ENCODE data around the gene SULT4A1.

The SULT4A1 gene

DNA sequence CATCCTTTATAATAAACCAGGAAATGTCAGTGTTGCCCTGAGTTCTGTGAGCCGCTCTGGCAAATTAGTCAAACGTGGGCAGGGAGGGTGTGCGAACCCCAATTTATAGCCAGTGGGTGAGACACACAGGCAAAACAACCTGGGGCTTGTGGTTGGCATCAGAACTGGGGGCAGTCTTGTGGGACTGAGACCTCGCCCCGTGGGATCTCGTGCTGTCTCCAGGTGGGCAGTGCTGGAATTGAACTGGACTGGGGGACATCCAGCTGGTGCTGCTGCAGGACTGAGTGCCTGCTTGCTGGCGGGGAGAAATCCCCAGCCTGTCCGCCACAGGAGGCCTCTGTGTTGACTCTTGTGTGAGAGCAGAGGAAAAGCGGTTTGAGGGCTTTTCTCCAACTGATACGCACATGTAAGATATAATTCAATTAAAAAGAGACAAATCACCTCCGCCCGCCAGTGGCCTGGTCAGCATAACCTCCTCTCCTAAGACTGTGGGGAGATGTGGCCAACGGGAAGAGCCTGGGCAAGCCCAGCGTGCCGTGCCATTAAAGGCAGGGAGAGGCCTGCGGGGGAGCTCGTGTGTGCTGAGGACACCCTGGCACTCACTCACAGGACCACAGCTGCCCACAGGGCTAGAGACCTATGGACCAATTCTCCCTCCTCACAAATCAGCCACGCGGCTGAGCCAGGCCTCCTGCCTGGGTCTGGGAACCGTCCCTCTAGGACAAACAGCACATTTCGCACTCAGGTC is 18.4 kb downstream of the SULT4A1 start:
- DNase-seq: no peak

DNA sequence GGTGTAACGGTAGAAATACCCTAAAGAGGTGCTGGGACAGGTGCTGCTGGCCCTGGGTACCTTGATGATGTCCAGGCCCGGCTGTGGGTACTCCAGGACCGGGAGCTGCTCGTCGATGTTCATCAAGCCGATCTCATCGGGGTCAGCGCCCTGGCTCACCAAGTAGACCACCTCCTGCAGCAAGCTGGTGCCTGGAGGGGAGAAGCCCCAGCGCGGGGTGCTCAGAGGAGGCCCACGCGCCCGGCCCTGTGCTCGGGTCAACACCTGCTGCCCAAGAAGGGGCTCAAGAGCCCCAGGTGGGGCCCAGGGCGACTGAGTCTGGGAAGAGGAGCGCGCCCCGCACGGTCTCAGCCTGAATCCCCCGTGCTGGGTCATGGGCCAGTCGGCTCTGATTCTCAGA is 20.6 kb downstream of the SULT4A1 start:
- no peak for DNase-seq

DNA sequence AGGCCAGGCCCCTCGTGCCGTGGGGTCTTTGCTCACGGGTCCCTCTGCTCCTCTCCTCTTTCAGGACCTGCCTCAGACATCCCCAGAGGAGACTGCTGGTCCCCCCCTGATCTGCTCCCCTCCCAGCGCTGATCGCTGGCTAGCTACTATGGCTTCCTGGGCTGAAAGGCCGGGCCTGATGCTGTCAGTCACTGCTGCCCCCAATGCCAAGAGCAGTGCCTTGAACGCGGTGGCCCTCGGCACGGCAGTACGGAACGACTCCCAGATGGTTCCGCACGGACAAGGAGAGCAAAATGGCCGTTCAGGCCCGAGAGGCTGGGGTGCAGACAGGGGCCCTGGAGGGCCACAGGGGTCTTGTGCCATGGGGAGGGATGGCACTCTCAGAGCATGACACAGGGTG is 21.5 kb downstream of the SULT4A1 start:
- DNase-seq: no peak

DNA sequence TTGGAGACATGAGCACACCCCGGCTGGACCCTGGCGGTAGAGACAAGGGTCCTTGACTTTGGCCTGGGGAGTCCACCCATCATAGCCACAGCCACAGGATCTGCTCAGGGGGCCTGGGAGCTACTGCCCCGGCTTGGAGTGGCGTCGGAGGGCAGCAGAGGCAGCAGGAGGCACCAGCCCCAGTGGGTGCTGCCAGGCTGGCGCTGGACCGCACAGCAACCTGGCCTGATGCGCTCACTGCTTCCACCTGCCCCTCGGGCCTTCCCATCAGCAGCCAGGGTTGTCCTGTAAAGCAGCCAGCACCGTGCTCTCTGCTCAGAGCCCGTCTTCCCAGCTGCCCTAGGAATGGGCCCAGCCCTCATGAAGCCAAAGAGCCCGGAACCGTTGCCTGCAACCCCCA is 21.9 kb downstream of the SULT4A1 start:
- no peak for DNase-seq

DNA sequence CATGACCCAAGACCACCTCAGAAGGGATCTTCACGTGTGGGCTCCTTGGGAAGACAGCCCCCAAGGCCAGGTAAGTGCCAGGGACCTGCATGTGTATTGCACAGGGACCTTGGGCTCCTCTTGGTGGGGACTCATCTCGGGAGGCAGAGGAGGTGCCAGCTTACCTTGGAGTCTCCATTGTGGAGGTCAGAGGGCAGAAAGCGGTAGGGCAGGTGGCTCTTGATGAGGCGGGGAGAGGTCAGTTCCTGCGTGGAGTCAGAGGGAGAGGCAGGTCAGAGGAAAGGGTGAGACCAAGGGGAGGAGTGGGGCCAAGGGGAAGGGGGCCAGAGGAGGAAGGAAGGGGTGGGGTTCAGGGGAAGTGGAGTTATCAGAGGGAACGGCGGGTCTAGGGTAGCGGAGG is 22.5 kb downstream of the SULT4A1 start:
- DNase-seq: no peak

DNA sequence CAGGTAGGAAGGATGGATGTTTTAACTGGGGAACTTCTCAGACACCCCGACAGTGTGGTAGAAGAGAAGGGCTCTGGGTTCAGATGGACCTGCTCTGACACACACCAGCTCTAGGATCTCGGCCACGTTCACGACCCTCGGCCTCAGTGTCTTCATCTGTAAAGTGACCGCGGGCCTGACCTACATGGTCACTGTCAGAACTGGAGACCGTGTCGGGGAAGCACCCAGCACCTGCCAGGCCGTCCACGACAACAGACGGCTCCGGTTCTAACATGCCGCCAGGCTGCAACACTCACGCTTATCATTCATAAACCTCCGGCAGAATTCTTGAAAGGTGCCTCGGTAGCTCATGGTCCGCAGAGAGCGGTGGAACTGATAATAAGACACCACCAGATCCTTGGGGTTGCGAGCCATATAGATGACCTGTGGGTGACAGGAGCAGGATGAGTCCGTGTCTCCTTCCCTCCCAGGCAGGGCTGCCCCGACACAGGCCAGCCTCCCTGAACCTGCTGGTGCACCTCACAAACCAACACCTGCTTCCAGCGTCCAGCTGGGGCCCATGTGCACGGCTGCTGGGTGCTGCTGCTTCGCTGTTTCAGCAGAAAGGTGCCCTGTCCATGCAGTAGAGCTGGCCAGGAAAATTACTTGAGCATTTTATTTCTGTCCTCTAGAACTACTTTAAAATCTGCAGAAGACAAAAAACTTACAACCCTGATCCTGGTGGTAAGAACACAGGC is 23.6 kb downstream of the SULT4A1 start:
- DNase-seq: no peak

DNA sequence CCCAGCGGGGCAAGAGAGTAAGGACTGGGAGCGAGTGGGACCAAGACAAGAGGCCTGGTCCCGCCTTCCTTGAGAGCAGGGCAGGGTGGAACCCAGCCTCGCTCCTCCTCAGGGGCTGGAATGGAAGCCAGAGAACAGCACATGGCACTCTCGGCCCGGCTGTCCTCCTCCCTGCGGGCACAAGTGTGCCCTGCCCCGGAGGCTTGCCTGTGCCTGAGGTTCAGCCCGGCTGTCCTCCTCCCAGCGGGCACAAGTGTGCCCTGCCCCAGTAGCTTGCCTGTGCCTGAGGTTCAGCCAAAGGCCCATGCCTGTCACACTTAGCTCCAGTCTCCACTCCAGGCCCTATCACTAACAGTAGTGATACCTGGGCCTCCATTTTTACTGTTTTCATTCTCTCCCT is 24.2 kb downstream of the SULT4A1 start:
- no peak for DNase-seq

DNA sequence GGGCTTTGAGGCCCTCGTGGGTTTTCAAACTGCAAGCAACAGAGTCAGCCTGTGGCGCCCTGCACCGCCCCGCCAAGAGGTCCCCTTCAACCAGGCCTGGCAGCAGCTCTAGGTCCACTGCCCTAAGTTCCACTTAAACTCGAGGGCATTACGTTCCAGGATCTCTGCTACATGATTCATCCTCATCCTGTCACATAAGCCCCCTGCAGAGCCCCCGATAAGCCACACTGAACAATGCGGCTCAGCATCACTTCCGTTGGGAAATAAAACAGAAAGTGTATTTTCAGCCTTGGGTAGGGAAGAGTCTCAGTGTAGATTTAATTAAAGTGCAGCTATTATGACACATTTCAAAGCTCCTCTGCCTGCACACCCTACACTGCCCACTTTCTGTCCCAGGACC is 24.6 kb downstream of the SULT4A1 start:
- DNase-seq: no peak

DNA sequence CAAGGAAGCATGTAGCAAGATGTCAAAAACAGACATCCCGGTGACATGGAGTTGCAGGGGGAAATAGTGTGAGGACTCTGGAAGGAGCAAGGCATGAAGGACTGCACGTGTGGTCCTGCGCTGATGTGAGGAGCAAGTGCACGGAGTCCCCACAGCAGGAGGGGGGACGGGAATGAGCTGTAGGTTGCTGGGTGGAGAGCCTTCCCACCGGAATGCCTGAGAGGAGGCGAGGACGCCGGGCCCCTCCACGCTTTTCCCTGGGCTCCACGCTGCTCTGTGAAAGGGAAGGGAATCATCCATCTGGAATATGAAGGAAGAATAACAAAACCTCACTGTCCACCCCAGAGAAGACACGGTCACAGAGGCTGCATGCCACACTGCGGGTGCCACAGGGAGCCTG is 26.6 kb downstream of the SULT4A1 start:
- no peak for DNase-seq

DNA sequence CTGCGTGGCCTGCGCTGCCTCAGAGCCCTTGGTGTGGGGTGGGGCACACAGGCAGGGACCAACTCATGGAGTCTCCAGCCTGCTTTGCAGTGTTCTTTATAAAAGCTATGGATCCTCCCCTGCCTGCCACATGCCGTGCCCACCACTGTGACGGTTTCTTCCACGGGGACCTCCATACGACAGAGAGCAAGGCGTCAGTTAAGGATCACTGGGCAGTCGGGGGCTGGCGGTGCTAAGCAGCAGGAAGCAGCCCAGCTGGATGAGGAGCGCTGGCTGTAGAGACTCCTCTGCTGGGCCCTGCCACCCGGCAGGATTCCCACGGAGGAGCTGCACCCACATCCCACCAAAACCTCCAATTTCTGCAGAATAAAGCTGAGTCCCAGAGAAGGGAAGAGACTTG is 27.1 kb downstream of the SULT4A1 start:
- DNase-seq: no peak

DNA sequence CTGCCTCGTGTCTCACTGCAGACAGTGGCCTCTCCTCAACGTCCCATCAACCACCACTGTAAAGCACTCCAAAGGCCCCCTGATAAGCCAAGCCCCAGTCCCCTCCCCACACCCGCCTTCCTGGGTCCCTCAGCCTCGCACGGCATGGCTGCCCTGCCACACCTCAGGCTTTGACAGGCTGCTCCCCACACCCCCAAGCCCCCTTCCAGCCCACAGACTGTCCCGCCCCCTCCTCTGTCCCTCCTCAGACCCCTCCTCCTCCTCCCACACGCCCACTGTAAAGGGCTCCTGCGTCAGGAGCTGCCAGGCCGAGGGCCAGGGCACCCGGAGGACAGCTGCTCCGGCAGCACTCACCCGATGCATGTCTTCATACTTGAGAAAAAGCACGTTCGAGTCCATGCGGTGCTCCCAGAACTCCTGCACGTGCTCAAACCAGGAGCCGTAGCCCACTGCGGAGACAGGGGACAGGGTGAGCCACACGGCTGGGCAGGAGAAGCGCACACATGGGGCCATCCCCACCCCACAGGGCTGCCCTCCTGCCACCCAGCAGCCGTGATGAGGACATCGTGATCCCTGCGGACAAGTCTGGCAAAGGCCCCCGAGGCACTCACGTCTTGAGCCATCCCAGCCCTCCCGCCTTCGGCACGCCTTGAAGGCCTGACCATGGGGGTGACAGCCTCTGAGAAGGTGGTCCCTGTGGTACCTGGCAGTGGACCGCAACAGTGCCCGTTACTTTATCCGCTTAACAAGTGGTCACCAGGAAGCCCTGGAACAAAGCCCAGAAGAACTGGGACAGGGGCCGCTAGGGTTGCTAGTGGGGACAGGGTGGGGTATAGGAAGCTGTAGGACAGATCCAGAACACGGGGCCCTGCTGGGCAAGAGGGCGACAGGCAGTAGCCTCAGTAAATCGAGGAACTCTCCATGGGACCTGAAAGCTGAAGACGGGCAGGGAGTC is 28.8 kb downstream of the SULT4A1 start:
- no peak for DNase-seq

DNA sequence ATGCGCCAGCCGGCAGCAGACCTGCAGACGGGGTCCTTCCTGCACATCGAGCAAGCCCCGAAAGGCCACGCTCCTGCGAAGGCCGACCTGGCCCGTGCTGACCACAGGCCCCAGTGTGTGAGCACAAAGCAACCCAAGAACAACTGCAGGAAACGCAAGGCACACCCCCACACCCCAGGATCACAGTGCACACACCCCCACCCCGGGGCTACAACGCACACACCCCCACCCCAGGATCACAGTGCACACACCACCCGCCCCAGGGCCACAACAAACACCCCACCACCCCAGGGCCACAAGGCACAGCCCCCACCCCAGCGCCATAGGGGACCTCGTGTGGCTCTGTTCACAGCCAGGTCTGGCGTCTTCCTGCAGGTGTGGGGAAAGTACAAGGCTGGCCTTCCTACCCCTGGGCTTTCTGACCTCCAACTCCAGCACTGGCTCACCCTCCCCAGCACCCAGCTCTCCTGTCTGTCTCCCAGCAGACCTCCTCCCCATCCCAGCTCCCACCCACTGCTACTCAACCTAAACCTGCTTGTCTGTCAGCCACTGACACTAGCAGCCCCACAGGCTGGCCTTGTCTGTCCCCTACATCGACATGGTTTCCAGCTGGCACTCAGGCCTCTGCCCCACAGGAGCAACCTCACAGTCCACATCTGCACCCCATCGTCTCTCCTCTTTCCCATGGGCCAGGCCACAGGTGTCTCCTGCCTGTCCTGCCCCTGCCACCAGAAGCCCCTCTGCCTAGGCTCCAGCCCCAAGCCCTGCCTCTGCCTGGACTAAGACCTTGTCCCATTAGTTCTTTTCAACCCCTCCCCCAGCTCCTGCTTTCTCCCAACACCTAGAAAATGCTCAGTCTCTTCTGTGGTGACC is 29.7 kb downstream of the SULT4A1 start:
- no peak for DNase-seq

DNA sequence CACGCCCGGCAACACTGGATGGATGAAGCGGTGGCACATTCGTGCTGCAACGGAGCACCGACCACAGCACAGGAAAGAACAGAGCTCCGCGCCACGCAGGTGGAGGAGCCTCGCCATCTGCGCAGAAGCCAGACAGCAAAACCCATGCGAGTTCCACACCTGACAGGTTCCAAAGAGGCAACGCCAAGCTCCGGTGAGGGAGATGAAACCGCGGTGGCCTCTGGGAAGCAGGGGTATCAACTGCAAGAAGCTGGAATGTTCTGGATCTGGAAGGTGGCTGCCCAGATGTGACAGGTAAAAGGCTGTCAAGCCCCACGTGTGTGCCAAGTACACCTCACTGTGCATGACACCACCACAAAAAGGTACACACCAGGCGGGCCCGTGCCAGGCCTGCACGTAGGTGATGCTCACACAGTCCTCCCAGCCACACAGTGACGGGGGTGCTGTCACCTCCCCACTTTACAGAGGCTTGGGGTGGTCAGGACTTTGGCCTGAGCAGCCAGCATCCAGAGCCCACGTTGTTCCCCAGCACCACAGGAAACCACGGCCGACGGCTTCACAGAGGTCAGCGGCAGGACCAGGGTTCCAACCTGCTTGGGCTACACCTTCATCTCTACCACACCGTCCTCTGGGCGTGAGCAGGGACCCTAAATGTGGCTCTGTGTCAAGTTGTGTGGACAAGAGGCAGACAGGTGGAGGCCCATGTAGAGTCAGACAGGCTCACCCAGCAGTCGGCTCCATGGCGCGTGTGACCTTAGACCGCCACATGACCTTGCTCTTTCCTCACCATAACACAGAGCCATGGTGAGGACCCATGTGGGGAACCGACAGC is 30.5 kb downstream of the SULT4A1 start:
- DNase-seq: no peak

DNA sequence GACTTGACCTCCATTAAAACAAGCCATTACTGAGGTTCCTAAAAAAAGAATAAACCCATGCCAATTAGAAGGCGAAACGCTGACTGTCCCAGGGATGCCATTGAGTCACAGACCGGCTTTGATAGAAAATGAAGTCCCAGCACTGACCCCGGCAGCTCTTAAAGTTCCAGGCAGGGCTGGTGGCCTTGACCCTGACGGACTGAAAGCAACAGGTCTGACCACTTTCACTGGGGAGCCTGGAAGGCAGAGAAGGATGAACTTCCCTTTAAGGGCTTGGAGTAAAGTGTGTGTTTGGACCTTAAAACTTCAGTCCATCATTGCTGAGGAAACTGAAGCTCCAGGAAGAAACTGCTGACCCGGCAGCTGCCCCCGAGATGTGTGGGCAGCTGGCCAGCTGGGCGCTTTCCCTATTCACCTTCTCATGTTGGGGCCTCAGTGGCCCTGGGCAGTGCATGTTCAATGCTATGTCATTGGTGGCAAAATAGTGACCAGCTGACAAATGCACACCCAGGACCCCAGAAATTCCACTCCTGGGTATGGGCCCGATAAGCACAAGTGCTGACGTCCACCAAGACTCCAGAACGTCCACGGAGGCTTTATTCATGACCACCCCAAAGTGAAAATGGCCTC is 31.3 kb downstream of the SULT4A1 start:
- DNase-seq: no peak

DNA sequence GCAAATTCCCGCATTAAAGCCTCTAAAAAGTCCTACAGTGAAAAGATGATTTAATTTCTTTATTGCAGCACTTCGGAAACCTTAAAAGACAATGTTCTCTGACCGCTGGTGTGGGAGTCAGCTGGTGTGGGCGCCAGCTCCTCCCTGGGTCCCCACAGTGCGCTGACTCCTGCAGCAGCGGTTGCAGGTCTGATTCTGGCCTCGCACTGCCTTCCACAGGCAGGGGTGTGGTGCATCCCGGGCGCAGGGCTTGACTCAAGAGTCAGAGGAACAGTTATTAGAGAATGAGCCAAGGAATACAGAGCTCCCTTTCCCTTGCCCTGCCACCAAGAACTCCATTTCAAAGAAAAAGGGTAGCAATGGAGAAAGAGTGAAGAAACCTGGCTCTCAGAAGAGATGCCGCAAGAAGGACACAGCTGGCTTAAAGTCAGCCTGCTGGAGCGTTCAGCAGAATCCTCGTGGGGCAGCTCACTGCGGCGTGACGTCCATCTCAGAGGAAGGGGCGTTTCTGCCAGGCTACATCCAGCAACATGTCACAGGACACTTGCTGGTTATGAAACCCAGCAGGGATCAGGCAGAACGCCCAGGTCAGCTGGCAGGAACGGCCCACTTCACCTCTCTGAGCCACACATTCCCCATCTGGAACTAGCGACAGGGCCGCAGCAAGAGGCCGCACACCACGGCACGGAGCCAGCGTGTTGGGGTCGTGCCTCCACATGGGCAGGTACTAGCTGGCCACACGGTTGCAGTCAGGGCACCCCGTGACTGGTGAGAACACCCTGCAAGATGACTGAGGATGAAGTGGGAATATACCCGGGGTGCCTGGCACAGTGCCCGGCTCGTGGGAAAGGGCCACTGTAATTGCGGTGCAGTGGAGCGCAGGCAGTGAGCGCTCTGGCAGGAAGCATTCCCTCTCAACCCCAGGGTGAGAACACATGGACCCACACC is 32.1 kb downstream of the SULT4A1 start:
- no peak for DNase-seq

DNA sequence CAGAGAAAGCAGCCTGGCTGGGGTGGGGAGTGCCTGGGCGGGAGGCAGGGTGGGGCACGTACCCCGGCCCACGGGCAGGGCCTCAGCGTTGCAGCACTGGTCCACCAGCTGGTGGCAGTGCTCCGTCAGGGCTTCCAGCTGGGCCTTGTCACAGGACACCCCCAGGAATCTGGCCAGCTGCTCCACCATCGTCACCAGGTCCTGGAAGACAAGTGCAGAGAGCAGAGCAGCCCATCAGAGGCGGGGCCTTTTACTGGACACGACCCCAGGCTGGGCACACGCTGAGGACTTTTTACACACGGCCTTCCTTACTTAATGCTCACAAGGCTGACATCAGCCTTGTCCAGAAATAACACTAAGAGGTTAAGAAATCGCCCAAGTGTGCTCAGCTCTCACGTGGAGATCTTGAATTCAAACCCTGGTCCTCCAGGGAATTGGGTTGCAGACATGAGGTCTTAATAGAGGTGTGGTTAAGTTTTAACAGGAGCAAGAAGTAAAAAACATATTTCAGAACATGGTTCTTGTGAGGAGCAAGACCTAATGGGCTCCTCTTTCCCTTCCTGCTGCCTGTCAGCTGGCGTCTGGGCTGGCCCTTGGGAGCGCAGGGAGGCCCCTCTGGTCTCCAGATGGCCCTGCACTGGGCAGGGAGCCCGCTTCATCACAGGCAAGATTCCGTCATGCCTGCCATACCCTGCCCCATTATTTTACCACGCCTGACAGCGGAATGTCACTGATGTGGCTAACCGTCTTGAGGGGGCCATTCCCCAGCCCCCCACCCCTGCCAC is 33.1 kb downstream of the SULT4A1 start:
- no peak for DNase-seq

DNA sequence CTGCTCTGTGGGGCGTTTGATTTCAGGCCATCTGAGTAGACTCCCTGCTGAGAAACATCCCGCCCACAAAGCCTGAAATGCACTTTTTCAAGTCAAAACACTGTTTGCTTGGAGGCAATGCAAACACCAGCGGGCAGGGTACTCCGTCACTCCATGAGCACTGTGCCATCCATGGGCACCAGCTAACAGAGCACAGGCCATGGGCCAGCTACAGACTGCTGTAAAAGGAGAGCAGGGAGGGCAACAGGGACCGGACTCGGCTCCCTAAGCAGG is 33.7 kb downstream of the SULT4A1 start:
- DNase-seq: no peak

DNA sequence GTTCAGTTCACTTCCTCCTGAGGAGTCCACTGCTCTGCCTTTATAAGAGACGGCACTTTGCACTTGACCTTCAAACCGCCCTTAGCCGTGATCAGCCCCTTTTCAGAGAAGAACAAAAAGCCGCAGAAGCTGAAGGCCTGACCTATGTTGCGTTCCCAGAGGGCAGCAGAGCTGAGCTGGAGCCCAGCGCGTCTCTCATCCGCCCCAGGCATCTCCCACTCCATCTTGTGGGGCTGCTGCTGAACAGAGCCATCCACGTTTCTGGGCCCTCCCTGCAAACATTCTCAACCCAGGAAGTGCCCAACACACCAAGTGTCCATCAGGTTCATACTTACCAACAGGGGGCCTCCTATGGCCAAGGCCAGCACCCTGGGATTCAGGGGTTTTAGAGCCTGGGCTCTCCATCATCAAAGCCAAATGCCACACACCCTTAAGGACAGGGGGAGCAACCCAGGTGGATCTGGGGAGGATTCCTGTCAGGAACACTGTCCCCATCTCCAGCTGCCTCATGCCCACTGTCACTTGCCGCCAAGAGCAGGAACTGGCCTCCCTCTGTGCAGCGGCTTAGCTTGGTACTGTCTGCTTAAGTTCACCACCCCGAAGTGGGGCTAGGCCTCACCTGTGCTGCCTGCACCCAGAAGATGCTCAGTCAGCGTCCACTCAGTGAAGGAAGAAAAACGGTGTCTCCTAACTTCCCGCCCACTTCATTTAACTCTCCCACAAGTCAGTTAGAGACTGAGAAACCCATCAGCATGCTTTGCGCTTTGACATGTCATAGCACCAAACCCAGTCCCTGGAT is 34.2 kb downstream of the SULT4A1 start:
- no peak for DNase-seq

Data from activated CD4-positive, alpha-beta T cell treated with anti-CD3 and anti-CD28 coated beads, Interleukin-2, amount 50 U/mL, for 4 hours (primary cell).